Thyroid gland (tissue), 4 donors: ENCODE data around the gene KMT5C. TPM values are rescaled to one million over a fixed set of nuclear protein-coding genes. Genes with fewer than 3 reads are reported as not detected.

ENCODE experiments used
- DNase-seq, 2 donors: peaks; one replicate each; pipeline ENCODE4 v3.0.0-alpha.2; 2019
- H3K27ac ChIP-seq, 3 donors: fragments of 200-600 bp; sonication (generic); 1 replicate in 2 of 3; 2 replicates in 1 of 3; pipeline ENCODE4 v1.5.1; 2016 to 2019; ENCODE audit warnings: mild to moderate bottlenecking in 1 of 3, moderate library complexity in 1 of 3
- H3K27me3 ChIP-seq: fragments of 200-600 bp; sonication (generic); one replicate; pipeline ENCODE4 v1.5.1; 2019
- H3K36me3 ChIP-seq, 2 donors: fragments of 200-600 bp; sonication (generic); one replicate each; pipeline ENCODE4 v1.5.1; 2016 to 2019
- H3K4me1 ChIP-seq, 2 donors: fragments of 200-600 bp; sonication (generic); one replicate each; pipeline ENCODE4 v1.5.1; 2017 to 2019
- H3K4me3 ChIP-seq, 3 donors: fragments of 200-600 bp; sonication (generic); replicated peaks in 1 of 3; 1 replicate in 2 of 3; 2 replicates in 1 of 3; pipeline ENCODE4 v1.5.1; 2016; ENCODE audit warnings: mild to moderate bottlenecking in 1 of 3
- H3K9me3 ChIP-seq: fragments of 200-600 bp; sonication (generic); one replicate; pipeline ENCODE4 v1.5.1; 2017
- POLR2A ChIP-seq, 2 donors: fragments of 450-650 bp; IDR thresholded peaks; one replicate each; pipeline ENCODE4 v1.6.1; 2017; ENCODE audit warnings: antibody characterized with exemption in 2 of 2, mild to moderate bottlenecking in 2 of 2, moderate library complexity in 1 of 2
- WGBS, 2 donors: methylation state at CpG; one replicate each; pipeline ENCODE4 v1.1.5; 2017; 5-methylcytosine and 5-hydroxymethylcytosine counted together
- intact Hi-C: fragments of 100-400 bp; cut with DNase I; formaldehyde crosslinking; loops from one replicate; pipeline ENCODE4 v1.15.1; 2023
- total RNA-seq, 4 donors: library from RNA; depleted of rRNA; stranded (reverse); fragments of >200 nt; gene quantifications; one replicate each; pipeline ENCODE4 v1.2.3, GENCODE V29; 2016
- TF ChIP-seq, protein P1 (sequence below), 6 experiments: fragments of 200-600 bp in 3 of 6; fragments of 450-650 bp in 3 of 6; sonication (generic) in 3 of 6; IDR thresholded peaks; one replicate each; pipeline ENCODE4 v1.5.1; 2016 to 2019; ENCODE audit warnings: antibody characterized with exemption in 6 of 6, mild to moderate bottlenecking in 2 of 6, inconsistent platforms in 1 of 6, moderate library complexity in 1 of 6

KMT5C gene
- total RNA-seq, 4 donors from 2014 or later, result 7.5 to 22.0 (median 15.4) TPM

DNA sequence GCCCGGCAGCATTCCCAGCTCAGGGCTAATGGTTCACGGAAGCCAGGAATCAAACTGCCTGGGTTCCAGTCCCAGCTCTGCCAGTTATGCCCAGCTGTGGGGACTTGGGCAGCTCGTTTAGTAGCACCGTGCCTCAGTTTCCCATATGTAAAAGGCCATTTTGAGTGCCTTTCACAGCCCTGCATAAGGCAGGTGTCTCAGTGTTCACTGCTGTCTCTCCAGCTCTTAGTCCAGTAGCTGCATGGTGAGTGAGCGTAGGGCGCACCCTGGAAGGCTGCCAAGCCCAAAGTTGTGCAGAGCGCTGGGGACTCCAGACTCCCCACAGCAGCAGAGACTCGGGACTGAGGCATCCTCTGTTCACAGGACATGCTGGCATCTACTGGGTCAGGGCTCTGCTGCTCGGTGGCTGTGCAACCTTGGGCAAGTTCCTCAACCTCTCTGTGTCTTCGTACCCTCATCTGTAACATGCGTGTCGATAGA, 51.6 kb downstream of the KMT5C start:
- no peak for DNase-seq
- Histone ChIP-seq H3K9me3 (no peaks in the 10 kb centered on the region), H3K4me1 (peaks cover 18 to 32% of the 10 kb centered on the region in 2 donors), H3K4me3 (no peak overlapping the region), H3K27me3 (no peaks in the 10 kb centered on the region), H3K36me3 (peaks cover 18 to 23% of the 10 kb centered on the region in 2 donors), H3K27ac (no peak overlapping the region)
- intact Hi-C loops, result no loop called here
- TF ChIP-seq, protein P1, sequence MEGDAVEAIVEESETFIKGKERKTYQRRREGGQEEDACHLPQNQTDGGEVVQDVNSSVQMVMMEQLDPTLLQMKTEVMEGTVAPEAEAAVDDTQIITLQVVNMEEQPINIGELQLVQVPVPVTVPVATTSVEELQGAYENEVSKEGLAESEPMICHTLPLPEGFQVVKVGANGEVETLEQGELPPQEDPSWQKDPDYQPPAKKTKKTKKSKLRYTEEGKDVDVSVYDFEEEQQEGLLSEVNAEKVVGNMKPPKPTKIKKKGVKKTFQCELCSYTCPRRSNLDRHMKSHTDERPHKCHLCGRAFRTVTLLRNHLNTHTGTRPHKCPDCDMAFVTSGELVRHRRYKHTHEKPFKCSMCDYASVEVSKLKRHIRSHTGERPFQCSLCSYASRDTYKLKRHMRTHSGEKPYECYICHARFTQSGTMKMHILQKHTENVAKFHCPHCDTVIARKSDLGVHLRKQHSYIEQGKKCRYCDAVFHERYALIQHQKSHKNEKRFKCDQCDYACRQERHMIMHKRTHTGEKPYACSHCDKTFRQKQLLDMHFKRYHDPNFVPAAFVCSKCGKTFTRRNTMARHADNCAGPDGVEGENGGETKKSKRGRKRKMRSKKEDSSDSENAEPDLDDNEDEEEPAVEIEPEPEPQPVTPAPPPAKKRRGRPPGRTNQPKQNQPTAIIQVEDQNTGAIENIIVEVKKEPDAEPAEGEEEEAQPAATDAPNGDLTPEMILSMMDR (IDR thresholded peaks at IDR 0.05), result no peak
- no peak for TF ChIP-seq POLR2A (IDR thresholded peaks at IDR 0.05)
- 81 to 92% methylated on average over 7 to 11 of the region's 12 CpGs for WGBS, 2 donors

DNA sequence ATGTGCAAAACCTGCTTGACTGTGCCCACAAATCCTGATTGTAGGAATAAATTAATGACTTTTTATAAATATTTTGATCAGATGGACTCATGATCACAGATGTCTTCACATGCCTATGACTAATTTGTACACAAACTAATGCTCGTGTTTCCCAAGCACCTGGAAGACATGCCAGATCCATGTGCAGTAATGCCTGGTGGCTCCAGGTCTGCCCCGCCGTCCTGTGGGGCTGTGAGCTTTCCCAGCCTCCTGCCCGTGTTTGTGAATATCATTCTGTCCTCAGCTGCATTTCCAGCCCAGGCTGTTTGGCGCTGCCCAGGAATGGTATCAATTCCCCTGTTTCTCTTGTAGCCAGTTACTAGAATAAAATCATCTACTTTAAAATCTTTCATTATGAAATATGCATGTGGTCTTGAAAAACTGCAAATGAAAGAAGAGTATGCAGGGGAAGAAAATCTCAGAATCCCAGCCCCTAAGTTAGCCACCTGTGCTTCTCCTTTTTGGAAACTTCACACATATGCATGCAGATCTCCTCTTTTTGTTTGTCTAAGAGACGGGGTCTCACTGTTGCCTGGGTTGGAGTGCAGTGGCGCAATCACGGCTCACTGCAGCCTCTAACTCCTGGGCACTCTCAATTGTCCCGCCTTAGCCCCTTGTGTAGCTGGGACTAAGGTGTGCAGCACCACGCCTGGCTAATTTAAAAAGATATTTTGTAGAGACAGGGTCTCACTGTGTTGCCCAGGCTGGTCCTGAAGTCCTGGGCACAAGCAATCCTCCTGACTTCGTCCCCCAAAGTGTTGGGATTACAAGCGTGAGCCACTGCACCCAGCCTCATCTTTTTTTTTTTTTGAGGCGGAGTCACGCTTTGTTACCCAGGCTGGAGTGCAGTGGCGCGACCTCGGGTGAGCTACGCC, 52.3 kb downstream of the KMT5C start:
- TF ChIP-seq, protein P1 (IDR thresholded peaks at IDR 0.05), result no peak
- TF ChIP-seq POLR2A (IDR thresholded peaks at IDR 0.05), result no peak
- no peak overlapping the region for H3K4me3 ChIP-seq
- DNase-seq, result no peak
- intact Hi-C loops, result no loop called here
- no peaks in the 10 kb centered on the region for H3K9me3 ChIP-seq
- peaks cover 12 to 28% of the 10 kb centered on the region in 2 donors for H3K4me1 ChIP-seq
- 79 to 81% methylated on average over 18 of the region's 18 CpGs for WGBS, 2 donors
- H3K36me3 ChIP-seq, result peaks cover 18 to 23% of the 10 kb centered on the region in 2 donors
- H3K27me3 ChIP-seq, result no peaks in the 10 kb centered on the region
- H3K27ac ChIP-seq, result no peak overlapping the region

DNA sequence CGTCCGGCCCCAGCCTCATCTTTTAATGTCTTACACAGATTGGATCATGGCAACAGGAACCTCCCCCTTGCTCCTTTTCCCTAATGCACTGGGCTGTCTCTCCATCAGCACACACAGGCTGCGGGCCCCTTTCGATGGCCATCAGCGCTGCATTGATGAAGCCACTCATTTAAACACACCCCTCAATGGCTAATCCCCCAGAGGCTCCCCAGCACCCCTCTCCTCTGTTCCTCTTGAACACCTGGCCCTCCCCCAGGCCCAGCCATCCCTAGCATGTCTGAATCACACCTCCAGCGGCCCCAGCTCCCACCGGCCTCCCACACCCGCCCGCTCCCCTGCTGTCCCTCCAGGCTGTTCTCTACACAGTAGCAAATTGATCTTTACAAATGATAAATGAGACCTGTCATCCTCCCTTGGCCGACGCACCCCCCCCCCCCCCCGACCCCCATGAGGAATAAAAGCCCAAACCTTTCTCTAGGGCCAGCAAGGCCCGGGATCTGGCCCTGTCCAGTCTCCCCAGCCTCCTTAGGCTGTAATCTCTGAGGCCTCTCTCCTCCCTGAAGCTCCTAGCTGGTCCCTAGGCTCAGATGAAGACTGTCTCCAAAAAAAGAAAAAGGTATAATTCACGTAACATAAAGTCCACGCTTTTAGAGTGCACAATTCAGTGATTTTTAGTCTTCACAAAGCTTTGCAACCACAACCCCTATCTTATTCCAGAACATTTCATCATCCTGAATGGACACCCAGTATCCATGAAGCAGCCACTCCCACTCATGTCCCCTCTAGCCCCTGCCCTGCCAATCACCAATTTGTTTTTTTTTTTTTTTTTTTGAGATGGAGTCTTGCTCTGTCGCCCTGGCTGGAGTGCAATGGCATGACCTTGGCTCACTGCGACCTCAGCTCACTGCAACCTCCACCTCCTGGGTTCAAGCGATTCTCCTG, 53.4 kb downstream of the KMT5C start:
- Histone ChIP-seq H3K9me3 (no peaks in the 10 kb centered on the region), H3K4me1 (peaks cover under 1 to 17% of the 10 kb centered on the region in 2 donors), H3K36me3 (peaks cover 9 to 14% of the 10 kb centered on the region in 2 donors), H3K27me3 (no peaks in the 10 kb centered on the region), H3K27ac (no peak overlapping the region), H3K4me3 (no peak overlapping the region)
- DNase-seq, result no peak
- intact Hi-C loops, result no loop called here
- TF ChIP-seq POLR2A (IDR thresholded peaks at IDR 0.05), result no peak
- TF ChIP-seq, protein P1 (IDR thresholded peaks at IDR 0.05), result no peak
- 68 to 71% methylated on average over 18 of the region's 18 CpGs for WGBS, 2 donors

Other genes with a start within 250 kb of the KMT5C start
- gene PPP1R12C, start 222.2 kb upstream of the KMT5C start, total RNA-seq, result 100 to 1,000 TPM in 1 of 4 donors, 10 to 100 TPM in 3; 40.0 to 110 (median 76.1) TPM
- not detected for gene TNNT1, start 190.7 kb upstream of the KMT5C start, total RNA-seq
- gene TNNI3, start 182.1 kb upstream of the KMT5C start, total RNA-seq, result not detected
- 1 to 10 TPM; 3.3 to 9.1 (median 5.5) TPM for gene DNAAF3, start 173.3 kb upstream of the KMT5C start, total RNA-seq
- gene SYT5, start 159.6 kb upstream of the KMT5C start, total RNA-seq, result not detected
- gene PTPRH, start 130.4 kb upstream of the KMT5C start, total RNA-seq, result 1 to 10 TPM in 1 of 4 donors, under 1 TPM in 2, not detected in 1; 0.11 to 2.6 (median 0.54) TPM
- gene TMEM86B, start 111.1 kb upstream of the KMT5C start, total RNA-seq, result 1 to 10 TPM; 1.6 to 5.8 (median 2.9) TPM
- 10 to 100 TPM; 26.1 to 99.8 (median 54.2) TPM for gene PPP6R1, start 80.9 kb upstream of the KMT5C start, total RNA-seq
- gene HSPBP1, start 59.8 kb upstream of the KMT5C start, total RNA-seq, result 10 to 100 TPM; 24.2 to 48.4 (median 31.2) TPM
- 1 to 10 TPM in 1 of 4 donors, under 1 TPM in 1, not detected in 2; 0.83 to 1.2 TPM for gene BRSK1, start 55.9 kb upstream of the KMT5C start, total RNA-seq
- 1 to 10 TPM in 1 of 4 donors, not detected in 3; 1.3 TPM for gene TMEM150B, start 14.5 kb upstream of the KMT5C start, total RNA-seq
- under 1 TPM in 1 of 4 donors, not detected in 3; 0.94 TPM for gene COX6B2, start 14.8 kb downstream of the KMT5C start, total RNA-seq
- not detected for gene GARIN5B, start 23.4 kb downstream of the KMT5C start, total RNA-seq
- not detected for gene IL11, start 30.6 kb downstream of the KMT5C start, total RNA-seq
- gene TMEM190, start 37.0 kb downstream of the KMT5C start, total RNA-seq, result not detected
- 10 to 100 TPM in 3 of 4 donors, 1 to 10 TPM in 1; 6.3 to 73.5 (median 31.2) TPM for gene TMEM238, start 44.4 kb downstream of the KMT5C start, total RNA-seq
- 100 to 1,000 TPM; 156 to 404 (median 205) TPM for gene RPL28, start 46.1 kb downstream of the KMT5C start, total RNA-seq
- gene UBE2S, start 67.9 kb downstream of the KMT5C start, total RNA-seq, result 10 to 100 TPM in 2 of 4 donors, 1 to 10 TPM in 2; 5.7 to 13.3 (median 9.8) TPM
- not detected for gene SHISA7, start 103.4 kb downstream of the KMT5C start, total RNA-seq
- 100 to 1,000 TPM in 2 of 4 donors, 10 to 100 TPM in 2; 52.1 to 178 (median 100) TPM for gene ISOC2, start 121.8 kb downstream of the KMT5C start, total RNA-seq
- not detected for gene C19orf85, start 124.9 kb downstream of the KMT5C start, total RNA-seq
- gene ZNF628, start 136.7 kb downstream of the KMT5C start, total RNA-seq, result 10 to 100 TPM in 2 of 4 donors, 1 to 10 TPM in 2; 2.1 to 12.0 (median 6.5) TPM
- 10 to 100 TPM in 2 of 4 donors, 1 to 10 TPM in 2; 5.1 to 28.3 (median 12.2) TPM for gene NAT14, start 145.3 kb downstream of the KMT5C start, total RNA-seq
- gene SSC5D, start 148.6 kb downstream of the KMT5C start, total RNA-seq, result 1 to 10 TPM; 1.7 to 2.9 (median 2.2) TPM
- not detected for gene SBK2, start 197.3 kb downstream of the KMT5C start, total RNA-seq
- gene SBK3, start 205.7 kb downstream of the KMT5C start, total RNA-seq, result 10 to 100 TPM in 1 of 4 donors, under 1 TPM in 1, not detected in 2; 0.94 to 14.8 TPM
- 1 to 10 TPM; 4.0 to 7.5 (median 6.6) TPM for gene ZNF579, start 241.0 kb downstream of the KMT5C start, total RNA-seq